Right hindlimb (tissue), 1 donor: Measurements from ENCODE around the gene KLHDC2.
"Not testable (repeated sequence)": the region's sequence is repeated elsewhere in the genome, so short reads cannot be mapped to it uniquely, and the experiment has no call there.

Experiments
- DNase-seq: peaks from one replicate; pipeline ENCODE4 v3.0.0-alpha.2; 2018

The KLHDC2 gene

DNA sequence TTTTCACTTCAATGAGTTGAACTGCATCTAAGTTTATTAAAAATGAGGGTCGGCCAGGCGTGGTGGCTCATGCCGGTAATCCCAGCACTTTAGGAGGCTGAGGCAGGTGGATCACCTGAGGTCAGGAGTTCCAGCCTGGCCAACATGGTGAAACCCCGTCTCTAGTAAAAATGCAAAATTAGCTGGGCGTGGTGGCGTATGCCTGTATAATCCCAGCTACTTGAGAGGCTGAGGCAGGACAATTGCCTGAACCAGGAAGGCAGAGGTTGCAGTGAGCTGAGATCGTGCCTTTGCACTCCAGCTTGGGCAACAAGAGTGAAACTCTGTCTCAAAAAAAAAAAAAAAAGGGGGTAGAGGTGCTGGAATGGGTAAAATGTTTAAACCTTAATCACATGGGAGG is 13.1 kb downstream of the KLHDC2 start:
- not testable (repeated sequence) for DNase-seq

DNA sequence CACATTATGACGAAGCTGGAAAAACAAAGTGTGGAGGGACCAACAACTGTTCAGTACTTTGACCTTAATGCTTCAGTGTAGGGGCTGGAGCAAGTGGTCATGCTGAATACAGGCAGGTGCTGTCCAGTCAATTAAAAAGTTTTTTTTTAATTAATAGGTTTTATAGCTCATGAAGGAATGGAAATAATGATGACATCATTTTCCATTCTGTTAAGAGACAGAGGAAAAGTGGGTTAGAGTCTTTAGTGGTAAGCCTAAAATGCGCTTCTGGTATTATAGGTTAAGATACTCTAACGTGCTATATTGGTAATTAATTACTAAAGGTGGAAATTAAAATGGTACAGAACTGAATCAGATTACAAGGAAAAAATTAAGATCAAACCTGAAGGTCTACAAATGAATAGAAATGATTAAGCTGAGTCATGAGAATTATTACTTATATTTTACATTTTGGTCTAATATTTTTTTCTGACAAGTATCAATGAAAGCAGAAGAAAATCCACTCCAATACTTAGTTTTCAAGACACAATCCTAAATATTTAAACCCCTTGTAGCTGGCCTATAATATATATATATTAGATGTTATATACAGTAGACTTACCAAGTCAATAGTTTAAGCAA is 15.6 kb downstream of the KLHDC2 start:
- no peak for DNase-seq

DNA sequence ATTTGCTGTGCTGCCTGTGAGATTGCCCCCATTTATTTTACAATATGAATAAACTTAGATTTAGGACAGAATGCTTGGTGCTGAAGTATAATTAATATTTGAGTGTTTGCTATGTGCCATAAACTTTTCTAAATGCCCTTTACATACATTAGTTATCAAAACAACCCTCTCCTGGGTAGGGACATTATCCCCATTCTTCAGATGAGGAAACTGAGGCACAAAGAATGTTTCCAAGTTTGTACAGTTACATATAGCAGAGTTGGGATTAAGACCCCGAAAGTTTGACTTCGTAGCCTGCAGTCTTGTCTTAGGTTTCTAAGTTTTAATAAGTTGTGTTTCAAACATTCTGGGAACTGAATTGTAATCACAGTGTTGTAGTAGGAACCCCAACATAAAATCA is 18.4 kb downstream of the KLHDC2 start:
- no peak for DNase-seq

DNA sequence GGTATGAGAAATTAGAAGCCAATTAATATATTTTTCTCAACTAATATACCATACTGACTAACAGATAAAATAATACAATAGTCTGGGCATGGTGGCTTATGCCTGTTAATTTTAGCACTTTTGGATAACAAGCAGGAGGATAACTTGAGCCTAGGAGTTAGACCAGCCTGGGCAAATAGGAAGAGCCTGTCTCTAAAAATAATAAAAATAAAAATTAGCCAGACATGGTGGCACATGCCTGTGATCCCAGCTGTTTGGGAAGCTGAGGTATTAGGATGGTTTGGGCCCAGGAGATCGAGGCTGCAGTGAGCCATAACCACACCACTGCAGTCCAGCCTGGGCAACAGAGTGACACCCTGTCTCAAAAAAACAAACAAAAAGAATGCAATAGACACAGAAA is 24.7 kb downstream of the KLHDC2 start:
- DNase-seq = no peak

DNA sequence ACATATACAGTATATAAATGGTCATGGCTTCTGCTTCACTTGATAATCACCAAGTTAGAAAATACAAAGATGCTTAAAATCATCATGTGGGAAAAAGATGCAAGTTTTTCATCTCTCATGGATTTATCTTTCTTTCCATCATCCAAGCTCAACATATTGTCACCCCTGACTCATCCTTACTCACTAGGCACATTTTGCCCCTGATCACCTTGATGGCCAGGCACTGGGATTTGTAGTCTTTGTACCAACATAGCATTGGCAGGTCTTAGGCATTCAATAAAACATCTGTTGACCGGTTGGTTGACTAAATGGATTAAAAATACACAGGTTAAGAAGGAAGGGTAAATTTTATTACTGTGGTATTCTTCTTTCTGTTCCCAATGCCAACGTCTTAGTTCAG is 28.1 kb downstream of the KLHDC2 start:
- DNase-seq = no peak

DNA sequence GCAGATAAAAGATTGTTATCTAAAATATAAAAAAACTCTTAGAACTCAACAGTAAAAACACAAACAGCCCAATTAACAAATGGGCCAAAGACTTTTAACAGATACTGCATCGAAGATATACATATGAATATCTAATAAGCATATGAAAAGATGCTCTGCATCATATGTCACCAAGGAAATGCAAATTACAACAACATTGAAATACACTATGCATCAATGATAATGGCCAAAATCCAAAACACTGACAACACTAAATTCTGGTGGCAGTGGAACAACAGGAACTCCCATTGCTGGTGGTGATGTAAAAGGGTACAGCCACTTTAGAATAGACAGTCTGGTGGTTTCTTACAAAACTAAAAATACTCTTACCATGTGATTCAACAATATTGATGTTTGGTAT is 40.8 kb downstream of the KLHDC2 start:
- DNase-seq = no peak

DNA sequence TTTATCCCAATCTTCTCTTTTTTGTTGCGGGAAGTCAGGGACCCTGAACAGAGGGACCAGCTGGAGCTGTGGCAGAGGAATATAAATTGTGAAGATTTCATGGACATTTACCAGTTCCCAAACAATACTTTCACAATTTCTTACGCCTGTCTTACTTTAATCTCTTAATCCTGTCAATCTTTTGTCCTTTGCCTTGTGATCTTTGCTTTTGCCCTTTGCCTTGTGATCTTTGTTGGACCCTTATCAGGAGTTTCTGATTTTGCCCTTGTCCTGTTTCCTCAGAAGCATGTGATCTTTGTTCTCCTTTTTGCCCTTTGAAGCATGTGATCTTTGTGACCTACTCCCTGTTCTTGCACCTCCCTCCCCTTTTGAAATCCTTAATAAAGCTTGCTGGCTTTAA is 48.2 kb downstream of the KLHDC2 start:
- not testable (repeated sequence) for DNase-seq

DNA sequence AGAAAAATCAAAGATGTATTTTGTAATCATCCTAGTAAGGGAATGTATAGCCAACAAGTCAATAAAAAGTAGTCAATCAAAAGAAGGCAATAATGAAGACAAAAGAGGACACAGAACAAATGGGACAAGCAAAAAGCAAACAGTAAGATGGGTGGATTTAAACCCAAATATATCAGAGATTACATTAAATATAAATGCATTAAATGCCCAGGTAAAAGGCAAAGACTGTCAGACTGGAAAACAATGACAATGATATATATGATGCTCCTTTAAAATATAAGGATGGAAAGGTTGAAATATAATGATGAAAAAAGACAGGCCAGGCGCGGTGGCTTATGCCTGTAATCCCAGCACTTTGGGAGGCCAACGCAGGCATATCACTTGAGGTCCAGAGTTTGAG is 48.9 kb downstream of the KLHDC2 start:
- no peak for DNase-seq

DNA sequence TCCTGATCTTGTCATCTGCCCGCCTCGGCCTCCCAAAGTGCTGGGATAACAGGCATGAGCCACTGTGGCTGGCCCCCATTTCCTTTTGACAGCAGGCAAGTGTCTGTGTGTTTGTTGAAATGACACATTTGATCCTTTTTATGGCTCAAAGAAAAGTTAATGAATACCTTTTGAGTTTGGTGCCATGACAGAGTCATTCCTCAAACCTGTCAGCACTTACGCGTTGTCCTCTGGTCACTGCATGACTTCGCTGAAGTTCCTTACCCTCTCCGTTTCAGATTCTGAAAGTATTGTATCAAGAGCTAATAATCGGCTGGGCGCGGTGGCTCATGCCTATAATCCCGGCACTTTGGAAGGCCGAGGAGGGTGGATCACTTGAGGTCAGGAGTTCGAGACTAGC is 52.2 kb downstream of the KLHDC2 start:
- no peak for DNase-seq

DNA sequence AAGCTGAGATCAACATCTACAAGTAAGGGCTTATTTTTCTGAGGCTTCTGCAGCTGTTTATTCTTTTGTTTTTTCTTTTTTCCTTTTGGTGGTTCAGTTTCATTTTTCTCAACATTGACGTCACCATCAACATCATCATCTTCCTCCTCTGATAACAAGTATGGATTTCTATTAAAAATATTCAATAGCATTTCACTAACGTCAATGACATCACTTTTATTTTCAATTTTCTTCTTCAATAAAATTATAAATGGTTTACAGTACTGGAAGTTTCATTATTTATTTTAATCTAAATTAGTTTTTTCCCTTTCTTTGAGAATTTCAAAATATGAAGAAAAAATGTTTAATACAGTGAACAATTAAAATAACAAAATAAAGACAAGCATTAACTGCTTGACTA is 60.7 kb downstream of the KLHDC2 start:
- no peak for DNase-seq
